ENCODE data around the gene RHOBTB1. TPM values are rescaled to one million over a fixed set of nuclear protein-coding genes. Genes with fewer than 3 reads are reported as not detected.

Gene RHOBTB1
- total RNA-seq, 1 donor from 2014 or later = 22.6 TPM

GRCh38 chr10:60942788-60943315 is 1.1 kb downstream of the RHOBTB1 start:
- DNase-seq (ENCODE audit: low spot score) = no peak

- no peak for DNase-seq (ENCODE audit: low spot score)
Observed at GRCh38 chr10:60942134-60942787, 1.7 kb downstream of the RHOBTB1 start.

GRCh38 chr10:60940446-60940845 is 3.5 kb downstream of the RHOBTB1 start:
- no peak for DNase-seq (ENCODE audit: low spot score)

GRCh38 chr10:60937784-60938654 is 6.0 kb downstream of the RHOBTB1 start:
- no peak for DNase-seq (ENCODE audit: low spot score)

- no peak for DNase-seq (ENCODE audit: low spot score)
Observed at GRCh38 chr10:60937022-60937421, 7.0 kb downstream of the RHOBTB1 start.

- no peak for DNase-seq (ENCODE audit: low spot score)
Observed at GRCh38 chr10:60934215-60935175, 9.5 kb downstream of the RHOBTB1 start.

GRCh38 chr10:60932756-60933155 is 11.2 kb downstream of the RHOBTB1 start:
- DNase-seq (ENCODE audit: low spot score) = no peak

- no peak for DNase-seq (ENCODE audit: low spot score)
Observed at GRCh38 chr10:60930237-60930636, 13.7 kb downstream of the RHOBTB1 start.

GRCh38 chr10:60921633-60922032 is 22.4 kb downstream of the RHOBTB1 start:
- no peak for DNase-seq (ENCODE audit: low spot score)

- no peak for DNase-seq (ENCODE audit: low spot score)
Observed at GRCh38 chr10:60920479-60920878, 23.5 kb downstream of the RHOBTB1 start.

- DNase-seq (ENCODE audit: low spot score) = no peak
Observed at GRCh38 chr10:60919551-60919950, 24.4 kb downstream of the RHOBTB1 start.

GRCh38 chr10:60917331-60918280 is 26.4 kb downstream of the RHOBTB1 start:
- DNase-seq (ENCODE audit: low spot score) = no peak

- no peak for DNase-seq (ENCODE audit: low spot score)
Observed at GRCh38 chr10:60916025-60916424, 28.0 kb downstream of the RHOBTB1 start.

- no peak for DNase-seq (ENCODE audit: low spot score)
Observed at GRCh38 chr10:60914690-60915141, 29.3 kb downstream of the RHOBTB1 start.

- DNase-seq (ENCODE audit: low spot score) = no peak
Observed at GRCh38 chr10:60913657-60914056, 30.3 kb downstream of the RHOBTB1 start.

GRCh38 chr10:60913071-60913470 is 30.9 kb downstream of the RHOBTB1 start:
- DNase-seq (ENCODE audit: low spot score) = no peak

- no peak for DNase-seq (ENCODE audit: low spot score)
Observed at GRCh38 chr10:60911715-60912114, 32.3 kb downstream of the RHOBTB1 start.

GRCh38 chr10:60911216-60911615 is 32.8 kb downstream of the RHOBTB1 start:
- no peak for DNase-seq (ENCODE audit: low spot score)

GRCh38 chr10:60910543-60910942 is 33.4 kb downstream of the RHOBTB1 start:
- no peak for DNase-seq (ENCODE audit: low spot score)

GRCh38 chr10:60908896-60909295 is 35.1 kb downstream of the RHOBTB1 start:
- no peak for DNase-seq (ENCODE audit: low spot score)

Data from mesenteric fat pad (tissue), 1 donor.